Measurements from ENCODE around the gene RBFOX2.

- TF ChIP-seq CTCF (IDR thresholded peaks at IDR 0.05) (no peak), SREBF2 (IDR thresholded peaks at IDR 0.05) (no peak), HDAC2 (IDR thresholded peaks at IDR 0.05) (no peak), POLR2A (IDR thresholded peaks at IDR 0.05; ENCODE audit: low read length) (no peak), RCOR1 (IDR thresholded peaks at IDR 0.05; ENCODE audit: low read depth, low read length) (no peak), POLR2AphosphoS2 (conservative IDR thresholded peaks at IDR 0.05; ENCODE audit: low read length) (no peak), MAX (IDR thresholded peaks at IDR 0.05) (no peak), BHLHE40 (IDR thresholded peaks at IDR 0.05; ENCODE audit: low read depth, low read length) (no peak), MYC (IDR thresholded peaks at IDR 0.05; ENCODE audit: borderline replicate concordance, low read length) (no peak), HMGXB4 (CRISPR knock-in tag; IDR thresholded peaks at IDR 0.05; ENCODE audit: borderline replicate concordance) (no peak), BCL3 (IDR thresholded peaks at IDR 0.05) (no peak), ZNF302 (CRISPR knock-in tag; IDR thresholded peaks at IDR 0.05) (no peak)
These were observed 128.9 kb downstream of the RBFOX2 start for GRCh38 chr22:35899736-35900135.
